GM19324 (cell line): ENCODE measurements around the gene PDS5A.
A peak's percentile ranks its signal among the peaks of the same experiment; 100 is the strongest.
"Not testable (repeated sequence)": the region's sequence is repeated elsewhere in the genome, so short reads cannot be mapped to it uniquely, and the experiment has no call there.

Experiments
- ATAC-seq: cut with Tn5 transposase; IDR thresholded peaks from one replicate; pipeline ENCODE4 v1.9.1; 2021; ENCODE audit warnings: mild to moderate bottlenecking, moderate library complexity; ENCODE audit not compliant: unreplicated experiment, low FRiP score

PDS5A gene, protein sequence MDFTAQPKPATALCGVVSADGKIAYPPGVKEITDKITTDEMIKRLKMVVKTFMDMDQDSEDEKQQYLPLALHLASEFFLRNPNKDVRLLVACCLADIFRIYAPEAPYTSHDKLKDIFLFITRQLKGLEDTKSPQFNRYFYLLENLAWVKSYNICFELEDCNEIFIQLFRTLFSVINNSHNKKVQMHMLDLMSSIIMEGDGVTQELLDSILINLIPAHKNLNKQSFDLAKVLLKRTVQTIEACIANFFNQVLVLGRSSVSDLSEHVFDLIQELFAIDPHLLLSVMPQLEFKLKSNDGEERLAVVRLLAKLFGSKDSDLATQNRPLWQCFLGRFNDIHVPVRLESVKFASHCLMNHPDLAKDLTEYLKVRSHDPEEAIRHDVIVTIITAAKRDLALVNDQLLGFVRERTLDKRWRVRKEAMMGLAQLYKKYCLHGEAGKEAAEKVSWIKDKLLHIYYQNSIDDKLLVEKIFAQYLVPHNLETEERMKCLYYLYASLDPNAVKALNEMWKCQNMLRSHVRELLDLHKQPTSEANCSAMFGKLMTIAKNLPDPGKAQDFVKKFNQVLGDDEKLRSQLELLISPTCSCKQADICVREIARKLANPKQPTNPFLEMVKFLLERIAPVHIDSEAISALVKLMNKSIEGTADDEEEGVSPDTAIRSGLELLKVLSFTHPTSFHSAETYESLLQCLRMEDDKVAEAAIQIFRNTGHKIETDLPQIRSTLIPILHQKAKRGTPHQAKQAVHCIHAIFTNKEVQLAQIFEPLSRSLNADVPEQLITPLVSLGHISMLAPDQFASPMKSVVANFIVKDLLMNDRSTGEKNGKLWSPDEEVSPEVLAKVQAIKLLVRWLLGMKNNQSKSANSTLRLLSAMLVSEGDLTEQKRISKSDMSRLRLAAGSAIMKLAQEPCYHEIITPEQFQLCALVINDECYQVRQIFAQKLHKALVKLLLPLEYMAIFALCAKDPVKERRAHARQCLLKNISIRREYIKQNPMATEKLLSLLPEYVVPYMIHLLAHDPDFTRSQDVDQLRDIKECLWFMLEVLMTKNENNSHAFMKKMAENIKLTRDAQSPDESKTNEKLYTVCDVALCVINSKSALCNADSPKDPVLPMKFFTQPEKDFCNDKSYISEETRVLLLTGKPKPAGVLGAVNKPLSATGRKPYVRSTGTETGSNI (N-terminal part only)

DNA sequence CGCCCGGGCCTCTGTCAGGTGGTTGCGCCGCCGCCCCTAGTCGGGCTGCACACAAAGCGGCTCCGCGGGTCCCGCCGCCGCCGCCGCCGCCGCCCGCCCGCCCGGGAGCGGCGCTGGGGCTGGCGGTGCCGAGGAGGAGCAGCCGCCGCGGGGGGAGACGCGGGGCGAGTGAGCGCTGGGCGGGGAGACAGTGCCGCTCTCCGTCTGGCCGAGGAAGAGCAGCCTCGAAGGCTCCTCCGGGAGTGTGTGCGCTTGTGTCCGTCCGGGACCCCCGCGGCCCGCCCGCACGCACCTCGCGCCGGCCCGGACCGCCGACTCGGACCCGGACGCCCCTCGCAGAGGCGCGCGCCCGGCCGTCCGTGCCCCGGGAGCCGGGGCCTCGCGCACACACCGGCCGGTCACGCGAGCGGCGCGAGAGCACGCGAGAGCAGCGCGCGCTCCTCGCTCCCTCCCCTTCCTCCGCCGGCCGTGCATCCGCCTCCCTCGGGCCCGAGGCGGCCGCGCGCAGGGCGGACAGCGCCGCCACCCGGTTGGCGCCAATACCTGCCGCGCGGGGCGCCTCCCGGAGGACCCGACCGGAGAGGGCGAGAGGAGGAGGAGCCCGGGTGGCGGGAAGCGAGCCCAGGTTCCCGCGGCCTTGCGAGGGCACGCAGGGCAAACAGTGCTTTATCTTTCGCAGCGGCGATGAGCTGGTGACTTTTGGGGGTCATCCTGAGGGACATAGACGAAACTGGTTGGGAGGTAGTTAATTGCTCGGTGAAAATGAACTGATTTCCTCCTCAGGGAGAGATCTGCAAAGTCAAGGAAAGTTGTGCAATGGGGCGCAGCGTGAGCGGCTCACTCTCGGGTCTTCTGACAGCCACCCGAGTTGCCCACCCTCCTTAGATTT lies at the start of gene PDS5A:
TSS of gene PDS5A (minus strand) at position 423 of the 889 bp plus-strand sequence. CDS start 1,334 bp downstream, outside the sequence.
- peak; percentile 80 for ATAC-seq

DNA sequence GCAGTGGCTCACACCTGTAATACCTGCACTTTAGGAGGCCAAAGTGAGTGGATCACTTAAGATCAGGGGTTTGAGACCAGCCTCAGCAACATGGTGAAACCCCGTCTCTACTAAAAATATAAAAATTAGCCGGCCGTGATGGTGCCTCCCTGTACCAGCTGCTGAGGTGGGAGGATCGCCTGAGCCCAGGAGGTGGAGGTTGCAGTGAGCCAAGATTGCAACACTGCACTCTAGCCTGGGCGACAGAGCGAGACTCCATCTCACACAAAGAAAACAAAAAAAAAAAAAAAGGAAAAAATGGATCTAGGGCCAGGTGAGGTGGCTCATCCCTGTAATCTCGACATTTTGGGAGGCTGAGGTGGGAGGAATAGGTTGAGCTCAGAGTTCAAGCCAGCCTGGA lies 46.3 kb upstream of the PDS5A start:
- not testable (repeated sequence) for ATAC-seq

DNA sequence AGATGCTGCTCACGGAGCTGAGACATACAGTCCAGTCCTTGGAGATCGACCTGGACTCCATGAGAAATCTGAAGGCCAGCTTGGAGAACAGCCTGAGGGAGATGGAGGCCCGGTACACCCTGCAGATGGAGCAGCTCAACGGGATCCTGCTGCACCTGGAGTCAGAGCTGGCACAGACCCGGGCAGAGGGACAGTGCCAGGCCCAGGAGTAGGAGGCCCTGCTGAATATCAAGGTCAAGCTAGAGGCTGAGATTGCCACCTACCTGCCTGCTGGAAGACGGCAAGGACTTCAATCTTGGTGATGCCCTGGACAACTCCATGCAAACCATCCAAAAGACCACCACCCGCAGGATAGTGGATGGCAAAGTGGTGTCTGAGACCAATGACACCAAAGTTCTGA lies 43.4 kb upstream of the PDS5A start:
- ATAC-seq = not testable (repeated sequence)

DNA sequence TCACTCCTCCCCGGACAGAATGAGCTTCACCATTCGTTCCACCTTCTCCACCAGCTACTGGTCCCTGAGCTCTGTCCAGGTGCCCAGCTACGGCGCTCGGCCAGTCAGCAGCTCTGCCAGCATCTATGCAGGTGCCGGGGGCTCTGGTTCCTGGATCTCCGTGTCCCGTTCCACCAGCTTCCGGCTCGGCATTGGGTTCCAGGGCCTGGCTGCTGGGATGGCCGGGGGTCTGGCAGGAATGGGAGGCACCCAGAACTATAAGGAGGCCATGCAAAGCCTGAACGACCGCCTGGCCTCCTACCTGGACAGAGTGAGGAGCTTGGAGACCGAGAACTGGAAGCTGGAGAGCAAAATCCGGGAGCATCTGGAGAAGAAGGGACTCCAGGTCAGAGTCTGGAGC lies 42.5 kb upstream of the PDS5A start:
- ATAC-seq = no peak

GRCh38 chr4:40016007-40016406 lies 38.3 kb upstream of the PDS5A start:
- ATAC-seq = no peak

DNA sequence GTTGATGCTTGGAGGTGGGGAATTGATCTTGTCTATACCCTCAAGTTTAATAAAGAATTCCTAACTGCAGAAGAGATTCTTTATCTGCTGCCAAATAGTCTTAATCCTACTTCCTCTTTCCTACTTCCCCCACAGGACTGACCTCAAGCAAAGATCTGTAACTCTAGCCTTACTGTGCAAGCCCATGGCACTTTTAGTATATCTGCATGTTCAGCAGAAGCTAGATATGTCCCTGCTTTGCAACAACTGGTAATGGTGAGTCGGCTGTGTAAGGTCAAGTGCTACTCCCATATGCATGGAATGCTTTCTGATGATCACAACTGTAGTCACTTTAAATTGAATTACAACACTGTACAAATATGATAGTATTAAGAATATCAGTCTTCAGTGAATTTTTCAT lies 26.3 kb upstream of the PDS5A start:
- ATAC-seq = no peak

GRCh38 chr4:40000711-40001110 lies 23.0 kb upstream of the PDS5A start:
- ATAC-seq = no peak

DNA sequence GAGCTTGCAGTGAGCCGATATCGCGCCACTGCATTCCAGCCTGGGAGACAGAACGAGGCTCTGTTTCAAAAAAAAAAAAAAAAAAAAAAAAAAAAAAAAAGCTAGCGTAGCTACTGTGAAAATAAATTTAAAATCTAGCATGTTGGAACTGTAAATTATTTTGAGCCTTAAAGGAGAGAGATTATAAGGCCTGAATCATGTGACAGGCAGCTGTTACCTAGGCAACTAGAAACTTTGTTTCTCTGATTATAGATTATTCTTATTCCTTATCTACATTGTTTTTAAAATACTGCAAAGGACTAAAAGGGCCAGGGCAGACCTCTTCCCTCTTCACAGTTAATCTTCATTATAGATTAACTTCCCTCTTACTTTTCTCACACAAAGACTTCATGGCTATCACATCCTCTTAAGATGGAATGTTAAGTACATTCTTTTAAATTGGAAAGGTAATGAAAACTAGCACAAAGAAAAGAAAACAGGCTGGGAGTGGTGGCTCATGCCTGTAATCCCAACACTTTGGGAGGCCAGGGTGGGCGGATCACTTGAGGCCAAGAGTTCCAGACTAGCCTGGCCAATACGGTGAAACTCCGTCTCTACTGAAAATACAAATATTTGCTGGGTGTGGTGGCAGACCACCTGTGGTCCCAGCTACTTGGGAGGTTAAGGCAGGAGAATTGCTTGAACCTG lies 21.1 kb upstream of the PDS5A start:
- ATAC-seq = no peak

DNA sequence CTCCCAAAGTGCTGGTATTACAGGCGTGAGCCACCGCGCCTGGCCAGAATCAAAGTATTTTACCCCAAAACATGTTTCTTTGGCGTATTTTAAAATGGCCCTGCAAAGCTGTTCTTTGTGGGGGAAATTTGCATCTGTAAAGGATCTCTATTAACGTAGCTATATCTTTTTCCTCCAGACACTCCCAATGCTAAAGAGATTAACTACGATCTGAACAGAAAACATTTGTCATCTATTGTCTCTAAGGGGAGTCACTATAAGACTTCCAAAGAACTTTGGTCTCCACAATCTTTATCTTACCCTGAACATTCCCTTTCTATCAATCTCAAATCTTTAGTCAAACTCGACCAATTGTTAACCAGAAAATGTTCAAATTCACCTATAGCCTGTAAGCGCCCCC lies 19.1 kb upstream of the PDS5A start:
- no peak for ATAC-seq

DNA sequence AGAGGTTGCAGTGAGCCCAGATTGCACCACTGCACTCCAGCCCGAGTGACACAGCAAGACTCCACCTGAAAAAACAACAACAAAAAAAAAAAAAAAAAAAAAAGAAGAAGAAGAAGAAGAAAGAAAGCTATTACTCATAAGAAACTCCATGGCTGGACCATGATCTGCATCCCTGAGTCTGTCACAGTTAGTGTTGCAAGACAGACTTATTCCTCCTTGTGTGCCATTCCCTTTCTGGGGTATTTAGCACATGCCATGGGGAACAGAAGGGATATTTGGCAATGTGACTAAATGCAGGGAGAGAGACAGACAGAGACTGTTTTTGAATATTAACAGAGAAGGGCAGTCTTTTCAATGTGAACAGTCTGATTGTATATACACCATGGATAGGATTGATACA lies 16.7 kb upstream of the PDS5A start:
- ATAC-seq = no peak

DNA sequence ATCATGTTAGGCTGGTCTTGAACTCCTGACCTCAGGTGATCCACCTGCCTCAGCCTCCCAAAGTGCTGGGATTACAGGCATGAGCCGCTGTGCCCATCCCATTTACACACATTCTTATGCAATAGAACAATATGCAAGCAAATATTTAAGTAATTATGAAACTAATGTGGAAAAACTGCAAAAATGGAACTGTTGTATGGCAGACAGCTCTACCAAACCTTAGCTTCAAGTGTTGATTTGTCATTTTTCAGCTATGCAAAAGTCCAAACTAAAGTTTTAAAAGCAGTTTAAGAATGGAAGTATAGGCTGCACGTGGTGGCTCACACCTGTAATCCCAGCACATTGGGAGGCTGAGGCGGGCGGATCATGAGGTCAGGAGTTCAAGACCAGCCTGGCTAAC lies 11.7 kb upstream of the PDS5A start:
- ATAC-seq = not testable (repeated sequence)

DNA sequence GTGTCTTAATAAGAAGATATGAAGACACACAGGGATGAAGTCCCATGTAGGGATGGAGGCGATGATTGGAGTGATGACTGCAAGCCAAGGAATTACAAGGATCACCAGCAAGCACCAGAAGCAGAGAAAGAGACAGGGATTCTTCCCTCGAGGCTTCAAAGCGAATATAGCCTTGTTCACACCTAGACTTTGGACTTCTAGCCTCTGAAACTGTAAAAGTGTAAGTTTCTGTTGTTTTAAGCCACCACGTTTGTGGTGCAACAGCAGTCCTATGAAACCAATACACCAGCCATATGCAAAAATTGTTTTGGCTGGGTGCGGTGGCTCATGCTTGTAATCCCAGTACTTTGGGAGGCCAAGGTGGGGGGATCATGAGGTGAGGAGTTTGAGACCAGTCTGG lies 9.8 kb upstream of the PDS5A start:
- no peak for ATAC-seq

- no peak for ATAC-seq
Measured at GRCh38 chr4:39978904-39979303, 1.2 kb upstream of the PDS5A start.

DNA sequence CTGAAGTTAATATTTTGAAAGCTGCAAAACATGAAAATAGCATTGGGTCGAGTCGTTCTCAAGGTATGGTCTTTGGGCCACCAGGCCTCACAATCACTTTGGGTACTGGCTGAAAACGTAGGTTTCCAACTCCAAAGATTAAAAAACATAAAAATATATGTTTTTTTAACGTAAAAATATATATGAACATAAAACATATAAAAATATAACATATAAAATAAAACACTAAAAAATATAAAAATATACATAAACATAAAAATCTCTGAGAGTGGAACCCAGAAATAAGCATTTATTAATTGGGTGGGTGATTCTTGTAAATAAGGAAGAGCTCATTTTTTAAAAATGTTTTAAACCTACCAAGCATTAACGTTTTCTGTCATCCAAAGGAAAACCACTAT lies 666 bp upstream of the PDS5A start:
- ATAC-seq = no peak

GRCh38 chr4:39976945-39977488 lies 694 bp downstream of the PDS5A start:
- peak; percentile 33 for ATAC-seq

DNA sequence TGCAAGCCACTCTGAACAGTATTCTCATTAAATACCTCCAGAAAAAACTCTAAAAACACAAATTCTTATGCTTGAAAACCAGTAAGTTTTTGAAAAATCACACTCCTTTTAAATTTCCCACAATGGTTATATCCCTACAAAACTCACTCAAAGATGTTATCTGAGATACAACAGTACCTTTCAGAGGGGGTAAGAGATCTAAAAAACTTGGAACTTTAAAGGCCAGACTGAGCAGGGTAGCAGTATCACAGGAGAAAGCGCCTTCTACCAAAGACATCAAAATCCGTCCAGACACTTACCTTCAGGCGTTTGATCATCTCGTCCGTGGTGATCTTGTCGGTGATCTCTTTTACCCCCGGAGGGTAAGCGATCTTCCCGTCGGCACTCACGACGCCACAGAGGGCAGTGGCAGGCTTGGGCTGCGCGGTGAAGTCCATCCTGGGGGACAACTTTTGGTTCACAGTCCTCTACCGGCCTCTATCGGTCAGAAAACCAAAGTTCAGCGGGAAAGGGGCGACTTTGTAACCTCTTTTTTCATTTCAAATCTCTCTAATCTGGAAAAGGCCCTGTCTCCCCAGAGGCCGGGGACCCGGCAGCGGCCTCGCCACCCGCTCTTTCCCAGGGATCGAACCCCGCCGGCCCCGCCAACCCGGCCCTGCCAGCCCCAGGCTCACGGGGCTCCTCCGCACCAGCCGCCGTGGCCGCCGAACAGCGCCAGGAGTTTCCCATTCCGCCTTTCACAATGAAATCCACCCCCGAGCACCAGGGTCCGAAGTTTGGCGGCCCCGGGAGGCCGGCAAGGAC lies 1.4 kb downstream of the PDS5A start:
- ATAC-seq = no peak

GRCh38 chr4:39975488-39976089 lies 2.1 kb downstream of the PDS5A start:
- ATAC-seq = no peak

- not testable (repeated sequence) for ATAC-seq
Measured at GRCh38 chr4:39973052-39973451, 4.7 kb downstream of the PDS5A start.
